Measurements from ENCODE around the gene TIA1.
"Not testable (repeated sequence)": the region's sequence is repeated elsewhere in the genome, so short reads cannot be mapped to it uniquely, and the experiment has no call there.

TIA1 gene

GRCh38 chr2:70214953-70215549, 33.4 kb downstream of the TIA1 start:
- DNase-seq, result no peak

GRCh38 chr2:70214365-70214764, 34.1 kb downstream of the TIA1 start:
- DNase-seq, result no peak

- DNase-seq, result no peak
Observed at GRCh38 chr2:70212298-70212932, 36.0 kb downstream of the TIA1 start.

GRCh38 chr2:70211595-70211994, 36.8 kb downstream of the TIA1 start:
- no peak for DNase-seq

- no peak for DNase-seq
Observed at GRCh38 chr2:70204452-70204851, 44.0 kb downstream of the TIA1 start.

- no peak for DNase-seq
Observed at GRCh38 chr2:70203086-70203485, 45.3 kb downstream of the TIA1 start.

GRCh38 chr2:70202236-70202806, 46.1 kb downstream of the TIA1 start:
- DNase-seq, result no peak

GRCh38 chr2:70201831-70202230, 46.6 kb downstream of the TIA1 start:
- no peak for DNase-seq

- no peak for DNase-seq
Observed at GRCh38 chr2:70201225-70201768, 47.1 kb downstream of the TIA1 start.

- DNase-seq, result no peak
Observed at GRCh38 chr2:70199320-70199864, 49.0 kb downstream of the TIA1 start.

- no peak for DNase-seq
Observed at GRCh38 chr2:70192516-70192915, 55.9 kb downstream of the TIA1 start.

GRCh38 chr2:70191244-70191735, 57.1 kb downstream of the TIA1 start:
- DNase-seq, result no peak

- DNase-seq, result peak; percentile 91
Observed at GRCh38 chr2:70190418-70191243, 57.8 kb downstream of the TIA1 start, which contains the start of gene C2orf42. TSS of gene C2orf42 (minus strand) at chr2:70191019. CDS start at chr2:70181985, 9,034 bp downstream.

GRCh38 chr2:70188460-70188859, 60.0 kb downstream of the TIA1 start:
- no peak for DNase-seq

GRCh38 chr2:70187170-70187569, 61.3 kb downstream of the TIA1 start:
- not testable (repeated sequence) for DNase-seq

- DNase-seq, result no peak
Observed at GRCh38 chr2:70182689-70183088, 65.7 kb downstream of the TIA1 start.

GRCh38 chr2:70181363-70181956, 67.0 kb downstream of the TIA1 start:
- no peak for DNase-seq

- no peak for DNase-seq
Observed at GRCh38 chr2:70173520-70173919, 74.9 kb downstream of the TIA1 start.

GRCh38 chr2:70169654-70170245, 78.7 kb downstream of the TIA1 start:
- not testable (repeated sequence) for DNase-seq

GRCh38 chr2:70161069-70161534, 87.3 kb downstream of the TIA1 start:
- DNase-seq, result no peak

GRCh38 chr2:70160545-70160944, 87.9 kb downstream of the TIA1 start:
- no peak for DNase-seq
